Measurements from ENCODE around the gene MAP2K1.

DNA sequence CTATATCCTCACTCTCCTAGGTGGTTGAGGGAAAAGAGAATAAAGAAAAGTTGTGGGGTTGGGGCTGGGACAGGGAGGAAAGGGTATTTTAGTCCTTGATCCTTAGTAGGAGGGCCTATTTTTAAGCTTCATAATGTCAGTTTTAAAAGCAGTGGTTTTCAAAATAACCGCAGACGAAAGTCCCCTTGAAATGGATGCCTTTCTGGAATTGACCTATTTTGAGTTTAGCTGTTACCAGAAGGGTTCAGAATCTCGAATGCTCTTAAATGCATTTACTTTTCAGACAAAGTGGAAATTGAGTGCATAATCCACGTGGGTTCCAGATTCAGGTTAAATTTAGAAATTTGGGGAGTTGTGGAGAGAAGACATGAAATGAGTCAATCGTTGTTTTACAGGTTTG is 16.6 kb downstream of the MAP2K1 start:
- TF ChIP-seq, protein P1, sequence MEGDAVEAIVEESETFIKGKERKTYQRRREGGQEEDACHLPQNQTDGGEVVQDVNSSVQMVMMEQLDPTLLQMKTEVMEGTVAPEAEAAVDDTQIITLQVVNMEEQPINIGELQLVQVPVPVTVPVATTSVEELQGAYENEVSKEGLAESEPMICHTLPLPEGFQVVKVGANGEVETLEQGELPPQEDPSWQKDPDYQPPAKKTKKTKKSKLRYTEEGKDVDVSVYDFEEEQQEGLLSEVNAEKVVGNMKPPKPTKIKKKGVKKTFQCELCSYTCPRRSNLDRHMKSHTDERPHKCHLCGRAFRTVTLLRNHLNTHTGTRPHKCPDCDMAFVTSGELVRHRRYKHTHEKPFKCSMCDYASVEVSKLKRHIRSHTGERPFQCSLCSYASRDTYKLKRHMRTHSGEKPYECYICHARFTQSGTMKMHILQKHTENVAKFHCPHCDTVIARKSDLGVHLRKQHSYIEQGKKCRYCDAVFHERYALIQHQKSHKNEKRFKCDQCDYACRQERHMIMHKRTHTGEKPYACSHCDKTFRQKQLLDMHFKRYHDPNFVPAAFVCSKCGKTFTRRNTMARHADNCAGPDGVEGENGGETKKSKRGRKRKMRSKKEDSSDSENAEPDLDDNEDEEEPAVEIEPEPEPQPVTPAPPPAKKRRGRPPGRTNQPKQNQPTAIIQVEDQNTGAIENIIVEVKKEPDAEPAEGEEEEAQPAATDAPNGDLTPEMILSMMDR (IDR thresholded peaks at IDR 0.05; ENCODE audit: low read depth, low read length, missing input control) = no peak
- TF ChIP-seq TAF1 (conservative IDR thresholded peaks at IDR 0.05) (no peak), YY1 (IDR thresholded peaks at IDR 0.05) (no peak), JUND (IDR thresholded peaks at IDR 0.05) (no peak), SP1 (IDR thresholded peaks at IDR 0.05) (no peak)
- TF ChIP-seq, protein P2, sequence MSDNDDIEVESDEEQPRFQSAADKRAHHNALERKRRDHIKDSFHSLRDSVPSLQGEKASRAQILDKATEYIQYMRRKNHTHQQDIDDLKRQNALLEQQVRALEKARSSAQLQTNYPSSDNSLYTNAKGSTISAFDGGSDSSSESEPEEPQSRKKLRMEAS (IDR thresholded peaks at IDR 0.05) = no peak
- TF ChIP-seq, protein P3, sequence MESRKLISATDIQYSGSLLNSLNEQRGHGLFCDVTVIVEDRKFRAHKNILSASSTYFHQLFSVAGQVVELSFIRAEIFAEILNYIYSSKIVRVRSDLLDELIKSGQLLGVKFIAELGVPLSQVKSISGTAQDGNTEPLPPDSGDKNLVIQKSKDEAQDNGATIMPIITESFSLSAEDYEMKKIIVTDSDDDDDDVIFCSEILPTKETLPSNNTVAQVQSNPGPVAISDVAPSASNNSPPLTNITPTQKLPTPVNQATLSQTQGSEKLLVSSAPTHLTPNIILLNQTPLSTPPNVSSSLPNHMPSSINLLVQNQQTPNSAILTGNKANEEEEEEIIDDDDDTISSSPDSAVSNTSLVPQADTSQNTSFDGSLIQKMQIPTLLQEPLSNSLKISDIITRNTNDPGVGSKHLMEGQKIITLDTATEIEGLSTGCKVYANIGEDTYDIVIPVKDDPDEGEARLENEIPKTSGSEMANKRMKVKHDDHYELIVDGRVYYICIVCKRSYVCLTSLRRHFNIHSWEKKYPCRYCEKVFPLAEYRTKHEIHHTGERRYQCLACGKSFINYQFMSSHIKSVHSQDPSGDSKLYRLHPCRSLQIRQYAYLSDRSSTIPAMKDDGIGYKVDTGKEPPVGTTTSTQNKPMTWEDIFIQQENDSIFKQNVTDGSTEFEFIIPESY (IDR thresholded peaks at IDR 0.05) = no peak

All from liver (tissue), 3 donors.